NOMO-1 treated with DMSO at 0.1 percent for 48 hours (cell line): ENCODE data around the gene GCH1.
"Not testable (repeated sequence)": the region's sequence is repeated elsewhere in the genome, so short reads cannot be mapped to it uniquely, and the experiment has no call there.

ENCODE experiments used
- DNase-seq: peaks from one replicate; lab custom pipeline; 2025; ENCODE audit not compliant: unreplicated experiment; lab: John Stamatoyannopoulos, UW

The GCH1 gene

GRCh38 chr14:54908973-54909372, 6.3 kb upstream of the GCH1 start:
- DNase-seq = not testable (repeated sequence)

DNA sequence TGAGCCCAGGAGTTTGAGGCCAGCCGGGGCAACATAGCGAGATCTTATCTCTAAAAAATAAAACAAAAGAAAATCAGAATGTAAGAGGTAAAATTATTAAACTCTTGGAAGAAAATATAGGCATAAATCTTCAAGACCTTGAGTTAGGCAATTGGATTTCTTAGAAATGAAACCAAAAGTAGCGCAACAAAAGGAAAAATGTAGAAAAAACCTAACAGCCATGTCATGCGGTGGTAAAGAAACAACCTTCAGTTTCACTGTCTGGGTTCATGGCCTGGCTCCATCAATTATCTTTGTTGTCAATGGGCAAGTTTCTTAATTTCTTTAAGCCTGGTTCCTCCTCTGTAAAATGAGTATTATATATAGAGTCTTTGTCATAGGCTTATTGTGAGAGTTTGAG, 5.6 kb upstream of the GCH1 start:
- DNase-seq = peak; percentile 86

- no peak for DNase-seq
These were observed 3.4 kb upstream of the GCH1 start for GRCh38 chr14:54906075-54906474.

GRCh38 chr14:54902143-54902520, 494 bp downstream of the GCH1 start:
- DNase-seq = peak; percentile 62

DNA sequence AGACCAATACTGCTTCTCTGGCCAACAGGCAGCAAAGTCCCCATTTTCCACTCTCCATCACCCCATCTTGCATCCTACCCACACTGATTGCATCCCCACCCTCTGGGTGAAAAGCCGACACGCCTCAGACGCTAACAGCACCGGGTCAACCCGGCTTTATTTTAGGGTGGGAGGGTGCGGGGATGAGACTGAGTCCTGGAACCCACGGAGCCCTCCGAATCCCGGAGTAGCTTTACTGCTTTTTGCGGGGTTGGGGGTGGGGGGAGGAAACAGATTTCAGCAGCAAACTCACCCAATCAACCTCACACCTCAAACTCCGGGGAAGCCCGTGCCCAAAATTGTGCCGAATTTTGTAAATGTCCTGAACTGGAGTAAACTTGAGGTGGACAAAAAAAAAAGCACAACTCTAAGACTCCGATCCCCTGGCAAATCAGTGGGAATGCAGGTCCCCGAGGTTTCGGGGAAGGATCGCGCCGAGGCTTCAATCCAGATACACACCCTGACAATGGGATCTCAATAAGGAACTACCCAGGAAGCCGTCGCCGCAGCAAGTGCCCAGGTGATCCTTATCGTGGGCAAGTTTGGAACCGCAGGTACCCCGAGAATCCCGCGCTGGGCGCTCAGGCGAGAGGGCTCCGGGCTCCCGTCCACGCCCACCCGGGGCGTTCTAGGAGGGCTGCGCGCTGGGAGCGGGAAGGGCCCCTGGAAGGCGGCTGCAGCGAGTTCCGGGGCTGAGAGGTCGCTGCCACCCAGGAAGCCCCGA, 1.1 kb downstream of the GCH1 start:
- no peak for DNase-seq

DNA sequence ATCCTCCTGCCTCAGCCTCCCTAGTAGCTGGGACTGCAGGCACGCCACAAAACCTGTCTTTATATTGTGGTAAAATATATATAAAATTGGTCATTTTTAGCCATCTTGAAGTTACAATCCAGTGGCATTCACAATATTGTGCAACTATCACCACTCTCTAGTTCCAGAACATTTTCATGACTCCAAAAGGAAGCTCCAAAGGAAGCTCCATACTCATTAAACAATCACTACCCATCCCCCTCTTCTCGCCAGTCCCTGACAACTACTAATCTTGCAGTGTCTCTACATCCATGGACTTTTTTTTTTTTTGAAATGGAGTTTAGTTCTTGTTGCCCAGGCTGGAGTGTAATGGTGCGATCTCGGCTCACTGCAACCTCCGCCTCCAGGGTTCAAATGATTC, 3.1 kb downstream of the GCH1 start:
- no peak for DNase-seq

GRCh38 chr14:54897809-54898555, 4.6 kb downstream of the GCH1 start:
- not testable (repeated sequence) for DNase-seq

DNA sequence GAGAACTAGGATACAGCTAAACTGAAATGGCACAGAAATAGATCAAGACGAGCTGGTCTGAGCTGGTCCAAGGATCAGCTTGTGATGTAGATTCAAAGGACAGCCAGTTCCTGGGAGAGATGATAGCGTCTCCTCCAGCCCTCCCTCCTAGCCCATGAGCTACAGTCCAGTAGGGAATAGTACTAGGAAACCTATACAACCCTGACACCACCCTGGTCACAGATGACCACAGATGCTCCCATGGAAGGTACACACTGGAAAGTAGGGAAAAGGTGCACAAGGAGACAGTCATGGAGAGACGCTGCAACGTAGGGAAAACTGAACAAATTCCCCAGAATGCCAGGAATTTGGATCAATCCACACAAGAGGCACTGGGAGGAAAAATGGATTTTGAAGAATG, 6.9 kb downstream of the GCH1 start:
- no peak for DNase-seq

DNA sequence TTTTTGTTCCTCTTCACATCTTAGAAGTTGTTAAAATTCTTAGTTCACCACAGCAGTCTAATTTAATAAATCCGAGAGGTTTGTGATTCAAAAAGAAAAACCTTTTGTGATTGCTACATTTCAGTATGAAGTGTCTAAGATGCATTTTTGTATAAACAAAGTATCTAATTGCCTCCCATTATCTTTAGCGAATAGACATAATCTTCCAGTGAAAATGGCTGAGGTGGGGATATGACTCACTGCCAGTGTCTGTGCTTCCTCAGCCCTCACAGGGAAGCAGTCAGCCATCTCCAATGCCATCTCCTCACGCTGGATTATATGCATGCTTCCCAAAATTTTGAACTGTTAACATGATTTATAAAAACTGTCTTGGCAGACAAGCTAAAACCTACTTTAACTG, 7.6 kb downstream of the GCH1 start:
- DNase-seq = no peak

- DNase-seq = no peak
These were observed 9.4 kb downstream of the GCH1 start for GRCh38 chr14:54893151-54893760.

- no peak for DNase-seq
These were observed 11.0 kb downstream of the GCH1 start for GRCh38 chr14:54891471-54892245.

DNA sequence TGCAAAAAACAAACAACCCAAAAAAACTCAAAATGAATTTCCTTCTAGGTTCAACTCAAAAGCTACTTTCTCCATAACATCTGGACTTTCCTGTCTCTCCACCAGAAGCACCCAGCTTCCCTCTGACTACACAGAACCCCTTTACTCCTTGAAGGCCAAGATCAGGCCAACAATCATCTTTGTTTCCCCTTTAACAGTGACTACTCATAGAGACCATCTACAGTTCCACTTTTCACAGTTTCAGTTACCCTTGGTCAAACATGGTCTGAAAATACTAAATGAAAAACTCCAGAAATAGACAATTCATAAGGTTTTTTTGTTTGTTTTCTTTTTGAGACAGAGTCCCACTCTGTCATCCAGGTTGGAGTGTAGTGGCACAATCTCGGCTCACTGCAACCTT, 11.8 kb downstream of the GCH1 start:
- peak; percentile 61 for DNase-seq

GRCh38 chr14:54889919-54890318, 12.7 kb downstream of the GCH1 start:
- DNase-seq = no peak

- no peak for DNase-seq
These were observed 20.1 kb downstream of the GCH1 start for GRCh38 chr14:54882521-54882920.

DNA sequence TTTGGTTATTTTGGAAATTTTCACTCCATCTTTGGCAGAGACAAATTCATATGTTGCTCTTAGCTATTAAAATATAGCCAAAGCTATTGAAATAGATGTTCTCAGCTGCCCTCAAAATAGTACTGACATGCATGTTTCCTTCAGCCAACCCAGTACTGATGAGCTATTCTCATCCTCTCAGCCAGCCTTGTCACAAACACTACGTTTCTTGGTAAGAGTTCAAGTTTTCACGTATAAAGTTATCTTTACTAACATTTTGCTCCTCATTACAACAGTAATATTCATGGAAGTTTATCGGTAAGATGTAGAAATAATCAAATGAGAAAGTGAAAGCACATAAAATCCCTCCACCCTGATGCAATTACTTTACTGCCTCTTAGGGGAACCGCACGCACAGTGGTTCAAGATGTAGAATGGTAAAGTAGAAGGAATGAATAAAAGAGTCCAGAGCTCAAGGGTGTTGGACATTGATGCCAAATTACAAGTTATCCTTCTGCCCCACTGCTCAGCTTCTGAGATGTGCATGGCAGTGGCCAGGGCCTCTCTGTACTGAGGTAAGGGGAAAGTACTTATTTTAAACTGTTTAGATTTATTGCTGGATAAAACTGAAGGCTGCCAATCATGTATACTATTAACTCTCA, 20.7 kb downstream of the GCH1 start:
- peak; percentile 55 for DNase-seq

DNA sequence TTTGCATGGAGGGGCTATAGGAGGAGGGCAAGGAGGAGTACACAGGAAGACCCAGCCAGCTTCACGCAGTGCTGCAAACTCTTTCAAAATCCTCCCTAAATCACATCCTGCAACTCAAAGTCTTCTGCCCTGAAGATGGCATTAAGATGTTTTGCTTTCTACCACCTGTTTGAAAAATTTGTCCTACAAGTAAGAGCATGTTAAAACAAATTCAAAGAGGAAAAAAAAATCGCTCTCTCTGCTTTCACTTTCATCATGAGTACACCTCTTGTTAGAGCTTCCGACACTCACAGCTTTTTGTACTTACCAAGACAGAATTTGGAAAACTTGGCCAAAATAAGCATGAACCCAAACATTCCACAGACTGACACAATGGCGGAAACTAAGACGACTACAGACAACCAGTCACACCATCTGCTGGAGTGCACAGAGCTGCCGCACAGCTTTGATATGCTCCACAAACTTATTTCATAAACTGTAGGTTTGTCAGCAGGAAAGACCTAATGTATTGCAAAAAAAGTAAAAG, 21.3 kb downstream of the GCH1 start:
- DNase-seq = peak; percentile 46

GRCh38 chr14:54877703-54878021, 25.0 kb downstream of the GCH1 start:
- no peak for DNase-seq

- no peak for DNase-seq
These were observed 25.5 kb downstream of the GCH1 start for GRCh38 chr14:54877015-54877702.

GRCh38 chr14:54875648-54876047, 27.0 kb downstream of the GCH1 start:
- not testable (repeated sequence) for DNase-seq
